Posterior vena cava (tissue), 2 donors: ENCODE results near the gene PPP1R9B. TPM values are rescaled to one million over a fixed set of nuclear protein-coding genes. Genes with fewer than 3 reads are reported as not detected.

Experiments used
- DNase-seq: peaks from one replicate; pipeline ENCODE4 v3.0.0-alpha.2; 2020; ENCODE audit warnings: low spot score
- intact Hi-C, 2 donors: fragments of 100-400 bp; cut with DNase I; formaldehyde crosslinking; loops; one replicate each; pipeline versions ENCODE4 v1.14.1 to v1.14.2; 2022 to 2023
- total RNA-seq, 2 donors: library from RNA; stranded (reverse); fragmentation: NEBNext Ultra II Directional; extraction: Animal tissue kit (Norgen Biotek cat#: 25700); gene quantifications; one replicate each; pipeline ENCODE4 v1.2.1, GENCODE V29; 2021
- donor health status: DM: yes; HTN: yes; CAD: no.
- donor health status: DM: yes; HTN: yes; CAD: no.

Gene PPP1R9B
- total RNA-seq, 2 donors from 2014 or later, result 51.4 to 53.7 TPM

DNA sequence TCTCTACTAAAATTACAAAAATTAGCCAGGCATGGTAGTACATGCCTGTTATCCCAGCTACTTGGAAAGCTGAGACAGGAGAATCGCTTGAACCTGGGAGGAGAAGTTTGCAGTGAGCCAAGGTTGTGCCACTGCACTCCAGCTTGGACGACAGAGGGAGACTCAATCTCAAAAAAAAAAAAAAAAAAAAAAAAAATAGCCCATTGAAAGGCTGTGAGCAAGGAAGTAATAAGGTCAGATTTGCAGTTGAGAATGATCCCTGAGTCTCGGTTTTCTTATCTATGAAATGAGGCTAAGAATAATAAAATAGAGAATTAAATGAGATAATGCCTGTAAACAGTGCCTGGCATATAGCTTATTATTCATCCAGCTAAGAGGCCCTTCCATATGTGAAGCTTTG is 56.7 kb downstream of the PPP1R9B start:
- intact Hi-C loops, result loop anchor here (2.0 to 10.0 kb wide), 2 partner anchors 67 to 201 kb away; no protein-coding TSS in a partner anchor
- DNase-seq, result no peak

DNA sequence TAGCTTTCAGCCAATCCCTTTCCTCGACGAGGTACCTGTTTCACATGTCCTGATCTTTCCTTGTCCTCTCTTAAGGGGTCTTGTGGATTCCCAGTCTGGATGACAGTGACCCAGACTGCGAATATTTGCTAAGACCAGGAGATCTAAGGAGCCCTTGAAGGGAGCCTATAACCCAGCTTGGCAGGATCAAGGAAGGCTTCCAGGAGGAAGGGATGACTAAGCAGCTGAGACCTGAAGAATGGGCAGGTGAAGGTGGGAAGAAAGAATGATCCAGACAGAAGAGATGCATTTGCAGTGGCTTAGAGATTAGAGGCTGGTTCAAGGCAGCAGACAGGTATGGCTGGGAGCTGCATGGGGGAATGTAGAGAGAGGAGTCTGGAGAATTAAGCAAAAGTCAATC is 57.2 kb downstream of the PPP1R9B start:
- intact Hi-C loops, result loop anchor here in 1 of 2 donors (10.0 kb wide), 1 partner anchor 202 kb away; no protein-coding TSS in a partner anchor

DNA sequence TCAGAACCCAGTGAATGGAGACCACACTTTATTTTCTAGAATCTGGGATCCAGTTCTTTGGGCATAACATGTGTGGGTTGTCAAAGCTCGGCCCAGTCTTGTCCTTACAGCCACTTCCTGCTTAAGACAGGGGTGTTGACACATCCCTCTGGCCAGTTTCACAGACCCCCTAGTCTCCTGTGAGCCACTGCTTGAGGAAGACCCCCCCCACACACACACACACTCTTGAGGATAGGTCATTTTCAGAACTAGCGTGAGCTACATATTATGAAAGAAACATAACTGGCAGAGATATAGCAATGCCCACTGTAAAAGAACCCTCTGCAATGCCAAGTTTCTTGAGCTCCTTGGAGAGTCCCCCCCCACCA is 58.6 kb downstream of the PPP1R9B start:
- no peak for DNase-seq
- intact Hi-C loops, result loop anchor here in 1 of 2 donors (10.0 kb wide), 1 partner anchor 203 kb away; no protein-coding TSS in a partner anchor

More for the DNA sequence above, 57.2 kb downstream of the PPP1R9B start:
- no peak for DNase-seq

DNA sequence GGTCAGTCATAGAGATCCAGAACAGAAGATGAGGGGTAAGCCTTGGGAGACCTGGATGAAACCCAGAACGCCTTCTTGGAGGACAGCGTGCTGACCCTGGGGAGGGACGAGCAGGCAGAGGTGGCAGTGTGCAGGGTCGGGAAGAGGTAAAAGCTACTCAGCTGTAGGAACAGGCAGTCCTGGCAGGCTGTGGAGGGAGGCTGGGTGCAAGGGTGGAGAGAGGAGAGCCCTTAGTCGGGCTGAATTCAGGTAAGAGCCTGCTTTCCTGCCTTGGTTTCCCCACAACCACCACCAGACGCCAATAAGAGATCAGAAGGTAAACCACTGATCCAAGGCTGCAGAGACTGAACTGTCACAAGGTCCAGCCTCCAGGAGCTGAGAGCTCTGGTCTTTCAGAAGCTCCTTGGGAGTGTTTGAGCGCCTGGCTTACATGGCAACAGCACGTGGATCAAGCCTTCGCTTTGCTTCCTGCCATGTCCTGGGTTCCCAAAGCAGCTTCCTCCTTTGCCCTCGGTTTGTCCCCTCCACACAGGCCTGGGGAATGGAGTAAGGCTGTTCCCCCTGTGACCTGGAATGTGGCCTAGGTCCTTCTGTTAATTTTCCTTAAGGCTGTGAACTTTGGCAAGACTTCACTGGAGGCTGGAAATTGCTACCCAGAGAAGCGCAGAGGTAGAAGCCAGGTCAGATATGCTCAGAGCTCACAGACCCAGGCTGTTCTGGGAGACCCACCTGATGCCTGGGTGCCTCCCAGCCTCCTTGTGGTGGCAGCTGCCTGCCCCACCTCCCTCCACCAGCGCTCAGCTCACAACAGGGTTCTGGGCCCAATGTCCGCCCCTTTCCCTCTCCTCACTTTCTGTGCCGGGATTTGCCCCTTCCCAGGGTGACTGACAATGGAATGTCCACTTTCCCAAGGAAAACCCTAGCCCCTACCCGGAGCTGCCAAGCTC is 59.2 kb downstream of the PPP1R9B start:
- DNase-seq, result peak; percentile 46

DNA sequence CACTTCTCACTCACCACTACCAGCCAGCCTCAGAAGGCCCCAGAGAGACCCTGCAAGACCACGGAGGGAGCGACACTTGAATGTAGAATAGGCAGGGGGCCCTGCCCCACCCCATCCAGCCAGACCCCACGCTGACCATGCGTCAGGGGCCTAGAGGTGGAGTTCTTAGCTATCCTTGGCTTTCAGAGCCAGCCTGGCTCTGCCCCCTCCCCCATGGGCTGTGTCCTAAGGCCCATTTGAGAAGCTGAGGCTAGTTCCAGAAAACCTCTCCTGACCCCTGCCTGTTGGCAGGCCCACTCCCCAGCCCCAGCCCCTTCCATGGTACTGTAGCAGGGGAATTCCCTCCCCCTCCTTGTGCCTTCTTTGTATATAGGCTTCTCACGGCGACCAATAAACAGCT is 60.4 kb downstream of the PPP1R9B start:
- DNase-seq, result no peak
- intact Hi-C loops, result loop anchor here in 1 of 2 donors (10.0 kb wide), 1 partner anchor 205 kb away; no protein-coding TSS in a partner anchor

More for the DNA sequence above, 59.2 kb downstream of the PPP1R9B start:
- intact Hi-C loops, result loop anchor here in 1 of 2 donors (10.0 kb wide), 1 partner anchor 204 kb away; no protein-coding TSS in a partner anchor

DNA sequence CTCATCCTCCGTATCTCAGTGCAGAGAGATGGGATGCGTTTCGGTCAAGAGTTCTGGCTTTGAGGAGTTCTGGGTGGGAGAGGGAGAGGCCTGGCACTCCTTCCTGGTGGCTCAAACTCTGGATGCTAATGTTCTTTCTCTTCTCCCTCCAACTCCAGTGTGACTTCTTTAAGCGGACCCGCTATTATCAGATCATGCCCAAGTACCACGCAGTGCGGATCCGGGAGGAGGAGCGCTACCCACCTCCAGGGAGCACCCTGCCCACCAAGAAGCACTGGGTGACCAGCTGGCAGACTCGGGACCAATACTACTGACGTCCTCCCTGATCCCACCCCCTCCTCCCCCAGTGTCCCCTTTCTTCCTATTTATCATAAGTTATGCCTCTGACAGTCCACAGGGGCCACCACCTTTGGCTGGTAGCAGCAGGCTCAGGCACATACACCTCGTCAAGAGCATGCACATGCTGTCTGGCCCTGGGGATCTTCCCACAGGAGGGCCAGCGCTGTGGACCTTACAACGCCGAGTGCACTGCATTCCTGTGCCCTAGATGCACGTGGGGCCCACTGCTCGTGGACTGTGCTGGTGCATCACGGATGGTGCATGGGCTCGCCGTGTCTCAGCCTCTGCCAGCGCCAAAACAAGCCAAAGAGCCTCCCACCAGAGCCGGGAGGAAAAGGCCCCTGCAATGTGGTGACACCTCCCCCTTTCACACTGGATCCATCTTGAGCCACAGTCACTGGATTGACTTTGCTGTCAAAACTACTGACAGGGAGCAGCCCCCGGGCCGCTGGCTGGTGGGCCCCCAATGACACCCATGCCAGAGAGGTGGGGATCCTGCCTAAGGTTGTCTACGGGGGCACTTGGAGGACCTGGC is 61.3 kb downstream of the PPP1R9B start:
- peak; percentile 62 for DNase-seq
- intact Hi-C loops, result loop anchor here in 1 of 2 donors (5.0 to 10.0 kb wide), 2 partner anchors 62 to 214 kb away; no protein-coding TSS in a partner anchor

DNA sequence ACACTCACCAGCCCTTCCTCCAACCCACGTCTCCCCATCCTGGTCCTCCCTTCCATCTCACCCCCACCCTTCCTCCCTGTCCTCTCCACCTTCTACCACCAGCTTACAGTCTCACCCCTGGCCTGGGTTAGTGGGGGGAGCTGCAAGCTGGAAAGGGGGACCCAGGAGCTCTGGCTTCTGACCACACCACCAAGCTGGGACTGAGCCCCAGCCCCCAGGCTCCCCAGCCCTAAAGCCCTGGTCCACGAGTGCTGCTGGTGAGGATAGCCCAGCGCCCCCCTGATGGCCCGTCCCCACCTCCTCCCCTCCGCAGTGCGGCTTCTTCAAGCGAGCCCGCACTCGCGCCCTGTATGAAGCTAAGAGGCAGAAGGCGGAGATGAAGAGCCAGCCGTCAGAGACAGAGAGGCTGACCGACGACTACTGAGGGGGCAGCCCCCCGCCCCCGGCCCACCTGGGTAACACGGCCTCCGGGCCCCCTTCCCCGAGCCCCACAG is 62.5 kb downstream of the PPP1R9B start:
- peak; percentile 67 for DNase-seq
- intact Hi-C loops, result loop anchor here in 1 of 2 donors (5.0 to 10.0 kb wide), 2 partner anchors 61 to 213 kb away; no protein-coding TSS in a partner anchor

DNA sequence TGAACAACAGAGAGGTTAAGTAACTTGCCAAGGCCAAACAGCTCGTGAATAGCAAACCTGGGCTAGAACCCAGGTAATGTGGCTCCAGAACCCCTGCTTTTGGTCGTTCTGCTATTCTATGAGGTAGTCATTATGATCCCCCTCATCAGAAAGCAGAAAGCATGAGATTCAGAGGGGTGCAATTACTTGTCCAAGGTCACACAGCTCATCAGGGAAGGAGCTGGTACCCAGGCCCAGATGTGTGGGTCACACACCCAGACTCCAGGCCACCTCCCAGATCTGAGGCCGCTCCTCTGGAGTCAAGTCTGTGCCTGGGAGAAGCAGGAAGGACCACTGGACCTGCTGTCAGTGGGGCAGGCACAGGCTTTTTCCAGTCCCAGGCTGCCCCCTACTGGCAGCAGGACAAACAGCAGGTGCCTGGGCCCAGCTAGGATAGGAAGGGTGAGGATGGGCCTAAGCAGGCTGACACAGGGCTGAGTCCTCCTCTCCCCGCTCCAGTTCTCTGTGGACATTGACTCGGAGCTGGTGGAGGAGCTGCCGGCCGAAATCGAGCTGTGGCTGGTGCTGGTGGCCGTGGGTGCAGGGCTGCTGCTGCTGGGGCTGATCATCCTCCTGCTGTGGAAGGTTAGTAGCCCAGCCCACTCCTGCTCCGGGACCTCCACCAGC is 63.1 kb downstream of the PPP1R9B start:
- DNase-seq, result peak; percentile 90
- intact Hi-C loops, result loop anchor here in 1 of 2 donors (5.0 to 10.0 kb wide), 2 partner anchors 60 to 213 kb away; no protein-coding TSS in a partner anchor

Other genes with a start within 250 kb of the PPP1R9B start
- gene DLX4, start 181.5 kb downstream of the PPP1R9B start, total RNA-seq, result under 1 TPM in 1 of 2 donors, not detected in 1; 0.19 TPM
- gene DLX3, start 155.5 kb downstream of the PPP1R9B start, total RNA-seq, result under 1 TPM in 1 of 2 donors, not detected in 1; 0.23 TPM
- 10 to 100 TPM; 56.3 to 80.3 TPM for gene ITGA3, start 94.6 kb downstream of the PPP1R9B start, total RNA-seq
- 10 to 100 TPM; 26.0 to 27.7 TPM for gene PDK2, start 55.3 kb downstream of the PPP1R9B start, total RNA-seq
- gene SAMD14, start 20.5 kb downstream of the PPP1R9B start, total RNA-seq, result 1 to 10 TPM; 6.6 to 6.7 TPM
- gene SGCA, start 15.3 kb upstream of the PPP1R9B start, total RNA-seq, result 10 to 100 TPM; 87.9 to 99.0 TPM
- gene COL1A1, start 51.0 kb upstream of the PPP1R9B start, total RNA-seq, result 1,000 to 10,000 TPM in 1 of 2 donors, 100 to 1,000 TPM in 1; 456 to 1,821 TPM
- gene TMEM92, start 123.8 kb upstream of the PPP1R9B start, total RNA-seq, result under 1 TPM; 0.33 to 0.60 TPM
- 10 to 100 TPM; 18.1 to 21.9 TPM for gene XYLT2, start 195.4 kb upstream of the PPP1R9B start, total RNA-seq
- 10 to 100 TPM; 38.2 to 40.1 TPM for gene MRPL27, start 222.5 kb upstream of the PPP1R9B start, total RNA-seq
- gene EME1, start 222.6 kb upstream of the PPP1R9B start, total RNA-seq, result 1 to 10 TPM in 1 of 2 donors, under 1 TPM in 1; 0.62 to 1.4 TPM
- gene LRRC59, start 246.8 kb upstream of the PPP1R9B start, total RNA-seq, result 10 to 100 TPM; 66.1 to 93.6 TPM